ENCODE results near the gene TBC1D9B.
"Not testable (repeated sequence)": the region's sequence is repeated elsewhere in the genome, so short reads cannot be mapped to it uniquely, and the experiment has no call there.

Gene TBC1D9B

GRCh38 chr5:179885491-179886090 is 22.1 kb downstream of the TBC1D9B start:
- no peak for DNase-seq (ENCODE audit: low read depth in 2 of 2)

GRCh38 chr5:179883163-179883562 is 24.5 kb downstream of the TBC1D9B start:
- no peak for DNase-seq (ENCODE audit: low read depth in 2 of 2)

GRCh38 chr5:179882338-179882737 is 25.4 kb downstream of the TBC1D9B start:
- no peak for DNase-seq (ENCODE audit: low read depth in 2 of 2)

- DNase-seq (ENCODE audit: low read depth in 2 of 2): no peak
These were observed 26.7 kb downstream of the TBC1D9B start for GRCh38 chr5:179880848-179881590.

- DNase-seq (ENCODE audit: low read depth in 2 of 2): no peak
These were observed 27.5 kb downstream of the TBC1D9B start for GRCh38 chr5:179880066-179880650.

GRCh38 chr5:179879690-179880010 is 28.0 kb downstream of the TBC1D9B start:
- DNase-seq (ENCODE audit: low read depth in 2 of 2): no peak

- DNase-seq (ENCODE audit: low read depth in 2 of 2): no peak
These were observed 28.6 kb downstream of the TBC1D9B start for GRCh38 chr5:179879003-179879689.

GRCh38 chr5:179878222-179879002 is 29.3 kb downstream of the TBC1D9B start:
- no peak for DNase-seq (ENCODE audit: low read depth in 2 of 2)

- DNase-seq (ENCODE audit: low read depth in 2 of 2): no peak
These were observed 31.1 kb downstream of the TBC1D9B start for GRCh38 chr5:179876610-179876952.

- DNase-seq (ENCODE audit: low read depth in 2 of 2): no peak
These were observed 31.7 kb downstream of the TBC1D9B start for GRCh38 chr5:179875741-179876609.

- DNase-seq (ENCODE audit: low read depth in 2 of 2): no peak
These were observed 33.0 kb downstream of the TBC1D9B start for GRCh38 chr5:179874536-179875292.

GRCh38 chr5:179874136-179874535 is 33.6 kb downstream of the TBC1D9B start:
- no peak for DNase-seq (ENCODE audit: low read depth in 2 of 2)

GRCh38 chr5:179873588-179874110 is 34.0 kb downstream of the TBC1D9B start:
- DNase-seq (ENCODE audit: low read depth in 2 of 2): no peak

GRCh38 chr5:179872828-179873575 is 34.7 kb downstream of the TBC1D9B start:
- DNase-seq (ENCODE audit: low read depth in 2 of 2): no peak

- no peak for DNase-seq (ENCODE audit: low read depth in 2 of 2)
These were observed 35.5 kb downstream of the TBC1D9B start for GRCh38 chr5:179872055-179872827.

GRCh38 chr5:179871533-179871932 is 36.2 kb downstream of the TBC1D9B start:
- DNase-seq (ENCODE audit: low read depth in 2 of 2): not testable (repeated sequence)

GRCh38 chr5:179870952-179871351 is 36.7 kb downstream of the TBC1D9B start:
- no peak for DNase-seq (ENCODE audit: low read depth in 2 of 2)

GRCh38 chr5:179870403-179870903 is 37.2 kb downstream of the TBC1D9B start:
- no peak for DNase-seq (ENCODE audit: low read depth in 2 of 2)
